ENCODE data around the gene TMEM151B.

The TMEM151B gene

GRCh38 chr6:44250718-44251123, 19.5 kb upstream of the TMEM151B start:
- DNase-seq (ENCODE audit: low spot score), result no peak

DNA sequence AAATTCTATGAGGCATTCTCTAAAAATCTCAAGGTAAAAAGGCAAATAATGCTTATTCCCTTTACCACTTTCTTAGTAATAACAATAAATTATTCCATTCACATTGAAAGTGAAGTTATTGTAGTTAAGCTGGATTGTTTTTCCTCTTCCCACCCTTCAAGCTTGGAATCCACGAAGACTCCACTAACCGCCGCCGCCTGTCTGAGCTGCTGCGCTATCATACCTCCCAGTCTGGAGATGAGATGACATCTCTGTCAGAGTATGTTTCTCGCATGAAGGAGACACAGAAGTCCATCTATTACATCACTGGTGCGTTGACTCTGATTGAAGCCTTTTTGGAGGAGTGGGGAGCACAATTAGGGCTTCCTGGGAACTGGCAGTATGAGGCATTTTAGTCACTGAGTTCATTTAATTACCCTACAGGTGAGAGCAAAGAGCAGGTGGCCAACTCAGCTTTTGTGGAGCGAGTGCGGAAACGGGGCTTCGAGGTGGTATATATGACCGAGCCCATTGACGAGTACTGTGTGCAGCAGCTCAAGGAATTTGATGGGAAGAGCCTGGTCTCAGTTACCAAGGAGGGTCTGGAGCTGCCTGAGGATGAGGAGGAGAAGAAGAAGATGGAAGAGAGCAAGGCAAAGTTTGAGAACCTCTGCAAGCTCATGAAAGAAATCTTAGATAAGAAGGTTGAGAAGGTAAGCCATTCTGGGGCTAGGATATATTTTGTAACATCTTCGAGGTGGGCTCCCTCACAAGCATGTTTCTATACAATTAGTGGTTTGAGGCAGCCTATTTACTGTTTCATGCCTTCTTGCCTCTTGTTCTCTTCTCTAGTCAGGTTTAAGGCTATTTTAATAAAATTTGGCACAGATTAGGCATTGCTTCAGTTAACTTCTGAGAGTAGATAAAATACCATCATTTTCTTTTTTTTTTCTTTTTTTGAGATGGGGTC, 18.4 kb upstream of the TMEM151B start:
- DNase-seq (ENCODE audit: low spot score), result no peak

- no peak for DNase-seq (ENCODE audit: low spot score)
Observed at GRCh38 chr6:44253307-44254101, 16.7 kb upstream of the TMEM151B start.

DNA sequence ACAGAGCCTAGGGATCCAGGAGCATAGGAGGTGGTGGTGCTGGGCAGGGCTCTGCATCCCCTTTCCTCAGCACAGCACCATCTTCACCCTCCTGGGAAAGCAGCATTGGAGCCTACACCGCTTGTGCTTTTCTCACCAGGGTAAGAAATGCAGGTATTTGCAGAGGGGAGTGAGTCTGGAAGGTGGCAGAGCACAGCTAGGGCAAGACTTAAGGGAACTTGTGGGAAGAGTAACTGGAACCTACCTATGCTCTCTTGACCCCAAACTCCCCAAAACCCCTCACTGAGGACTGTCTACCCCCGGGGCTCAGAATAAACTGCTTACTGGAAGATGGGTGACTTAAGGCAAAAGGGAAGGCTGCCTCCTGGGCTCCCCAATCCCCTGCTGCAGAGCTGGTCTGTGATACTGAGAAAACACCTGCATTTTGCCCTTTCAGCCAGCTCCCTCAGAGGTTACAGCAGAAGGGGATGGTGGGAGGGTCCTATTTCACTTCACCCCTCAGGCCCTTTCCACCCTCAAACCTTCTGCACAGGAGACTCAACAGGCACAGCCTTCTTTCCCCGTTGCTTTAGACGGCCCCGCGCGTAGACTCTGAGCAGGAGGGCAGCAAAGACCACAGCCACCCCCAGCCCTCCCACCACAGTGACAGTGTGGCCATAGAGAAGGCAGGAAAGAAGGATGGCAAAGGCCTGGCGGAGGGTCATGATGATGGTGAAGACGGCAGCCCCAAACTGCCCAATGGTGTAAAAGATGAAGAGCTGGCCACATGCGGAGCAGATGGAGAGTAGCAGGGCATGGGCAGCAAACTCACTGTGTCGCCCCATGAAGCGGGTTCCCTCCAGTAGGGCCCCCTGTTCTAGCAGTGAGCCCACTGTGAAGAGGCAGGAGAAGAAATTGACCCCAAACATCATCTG, 15.8 kb upstream of the TMEM151B start:
- DNase-seq (ENCODE audit: low spot score), result no peak

GRCh38 chr6:44255105-44255808, 15.0 kb upstream of the TMEM151B start:
- DNase-seq (ENCODE audit: low spot score), result no peak

GRCh38 chr6:44255871-44256774, 14.1 kb upstream of the TMEM151B start:
- no peak for DNase-seq (ENCODE audit: low spot score)

GRCh38 chr6:44256775-44257024, 13.6 kb upstream of the TMEM151B start:
- no peak for DNase-seq (ENCODE audit: low spot score)

- peak; percentile 88 for DNase-seq (ENCODE audit: low spot score)
Observed at GRCh38 chr6:44257025-44257752, 13.1 kb upstream of the TMEM151B start, which contains the start of gene SLC35B2. SLC35B2 (minus strand) TSS chr6:44257528; CDS start chr6:44257410, 118 bp downstream.

- DNase-seq (ENCODE audit: low spot score), result no peak
Observed at GRCh38 chr6:44257753-44258324, 12.4 kb upstream of the TMEM151B start.

GRCh38 chr6:44258325-44258863, 11.9 kb upstream of the TMEM151B start:
- no peak for DNase-seq (ENCODE audit: low spot score)

DNA sequence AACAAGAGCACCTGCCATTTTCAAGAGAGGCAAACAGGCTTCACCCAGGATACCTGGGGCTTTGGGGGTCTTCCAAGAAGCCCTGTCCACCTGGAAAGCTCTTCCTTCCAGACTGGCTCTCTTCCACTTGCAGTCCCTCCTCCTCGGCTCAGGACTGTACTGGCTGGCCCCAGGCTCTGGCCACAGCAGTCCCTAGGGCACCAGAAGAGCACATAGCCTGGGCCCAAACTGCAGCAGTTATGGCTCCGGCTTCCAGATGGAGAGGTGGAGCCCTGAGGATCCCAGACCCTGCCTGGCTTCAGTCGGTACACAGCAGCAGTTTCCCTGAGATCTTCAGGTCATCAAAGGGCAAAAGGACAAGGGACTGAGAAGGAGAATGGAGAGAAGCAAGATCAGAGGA, 11.3 kb upstream of the TMEM151B start:
- no peak for DNase-seq (ENCODE audit: low spot score)

DNA sequence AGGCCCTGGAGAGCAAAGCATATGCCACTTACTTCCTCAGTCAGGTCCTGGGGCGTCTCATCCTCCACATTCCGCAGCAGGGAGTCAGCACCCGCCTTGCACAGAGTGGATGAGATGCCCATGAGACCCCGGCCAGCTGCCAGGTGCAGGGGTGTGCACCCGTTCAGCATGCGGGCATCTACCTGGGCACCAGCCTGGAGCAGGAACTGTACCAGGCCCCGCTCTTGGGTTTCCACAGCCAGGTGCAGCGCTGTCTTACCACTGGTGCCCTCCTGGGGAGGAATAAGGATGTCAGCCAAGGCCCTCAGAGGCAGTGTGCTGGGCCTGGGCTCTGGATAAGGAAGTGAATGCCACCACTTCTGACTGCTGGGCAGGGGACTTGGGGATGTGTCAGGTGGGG, 10.2 kb upstream of the TMEM151B start:
- DNase-seq (ENCODE audit: low spot score), result no peak

DNA sequence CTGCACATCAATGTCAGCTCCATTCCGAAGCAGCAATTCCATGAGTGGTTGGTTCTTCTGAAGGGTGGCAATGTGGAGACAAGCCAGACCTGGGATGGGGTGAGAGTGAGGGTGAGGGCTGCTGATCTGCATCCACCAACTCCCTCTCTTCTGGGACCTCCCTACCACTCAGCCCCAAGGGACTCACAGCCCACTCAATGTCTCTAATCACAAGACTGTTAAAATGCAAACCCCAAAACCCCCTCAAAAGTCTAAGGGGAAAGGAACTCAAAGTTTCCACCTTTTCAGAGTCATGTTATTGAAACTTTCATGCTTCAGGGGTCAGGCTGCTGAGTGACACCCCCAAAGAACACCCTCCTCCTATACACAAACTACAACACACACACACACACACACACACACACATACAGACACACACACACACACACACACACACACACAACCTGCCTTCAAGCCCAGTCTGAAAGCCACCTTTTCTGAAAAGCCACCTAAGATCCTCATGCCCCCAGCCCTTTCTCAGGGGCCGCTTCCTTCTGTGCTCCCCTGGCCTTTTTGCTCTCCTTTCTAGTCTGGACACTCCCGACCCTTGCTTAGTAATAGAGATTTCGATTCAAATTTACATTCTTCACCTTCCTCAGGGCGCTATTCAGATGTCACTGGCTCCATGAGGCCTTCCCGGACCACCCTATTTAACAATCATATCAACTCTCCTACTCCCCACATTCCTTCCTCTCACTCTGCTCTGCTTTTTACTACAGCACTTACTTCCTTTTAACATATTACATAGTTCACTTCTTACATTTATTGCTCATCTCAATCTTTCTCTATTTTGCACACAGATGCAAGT, 9.6 kb upstream of the TMEM151B start:
- DNase-seq (ENCODE audit: low spot score), result no peak

GRCh38 chr6:44261581-44261980, 8.7 kb upstream of the TMEM151B start:
- DNase-seq (ENCODE audit: low spot score), result no peak

DNA sequence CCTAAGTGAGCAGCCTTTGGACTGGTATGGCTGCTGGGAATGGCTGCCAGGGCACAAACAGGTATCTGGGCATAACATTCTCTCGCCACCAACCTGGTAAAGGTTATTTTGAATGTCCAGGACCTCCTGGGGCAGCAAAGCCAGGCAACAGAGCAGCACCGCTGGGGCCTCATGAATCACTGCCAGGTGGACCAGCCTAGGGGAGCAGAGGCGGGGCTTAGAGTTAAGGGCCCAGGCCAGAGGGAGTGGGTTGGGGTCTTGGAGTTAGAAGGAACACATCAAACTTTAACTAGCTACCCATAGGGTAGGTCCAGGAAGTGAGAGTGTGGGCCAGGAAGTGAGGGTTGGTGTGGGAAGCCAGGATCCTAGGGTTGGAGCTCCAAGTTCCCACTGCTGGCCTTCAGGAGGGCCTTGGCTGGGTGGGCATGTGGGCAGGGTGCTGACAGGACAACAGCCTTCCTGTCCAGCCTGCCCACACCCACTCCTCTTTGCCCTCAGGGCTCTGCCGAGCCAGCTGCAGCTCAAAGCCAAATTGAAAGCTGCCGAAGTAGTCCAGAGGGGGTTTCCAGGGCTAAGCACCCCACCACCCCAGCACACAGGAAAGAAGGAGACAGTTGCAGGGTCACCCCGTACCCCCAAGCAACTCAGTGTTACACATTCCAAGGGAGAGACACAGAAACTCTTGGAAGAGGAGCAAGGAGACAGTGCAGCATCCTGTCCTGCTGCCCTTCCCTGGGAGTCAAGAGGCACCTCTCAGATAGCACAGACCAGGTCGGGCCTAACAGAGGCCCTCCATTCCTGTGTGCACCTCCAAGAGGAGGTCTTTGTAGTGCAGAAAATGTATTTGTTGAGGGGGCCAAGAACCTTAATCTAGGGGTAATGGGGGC, 7.5 kb upstream of the TMEM151B start:
- DNase-seq (ENCODE audit: low spot score), result no peak

GRCh38 chr6:44263354-44264100, 6.7 kb upstream of the TMEM151B start:
- DNase-seq (ENCODE audit: low spot score), result no peak
